Measurements from ENCODE around the gene C10orf105. TPM values are rescaled to one million over a fixed set of nuclear protein-coding genes. Genes with fewer than 3 reads are reported as not detected.
A peak's percentile ranks its signal among the peaks of the same experiment; 100 is the strongest.

The C10orf105 gene
- total and polyA plus RNA-seq, 2 donors (not counting 1 experiment from before 2014, with no cell fraction given) = under 0.01 to 0.14 TPM

DNA sequence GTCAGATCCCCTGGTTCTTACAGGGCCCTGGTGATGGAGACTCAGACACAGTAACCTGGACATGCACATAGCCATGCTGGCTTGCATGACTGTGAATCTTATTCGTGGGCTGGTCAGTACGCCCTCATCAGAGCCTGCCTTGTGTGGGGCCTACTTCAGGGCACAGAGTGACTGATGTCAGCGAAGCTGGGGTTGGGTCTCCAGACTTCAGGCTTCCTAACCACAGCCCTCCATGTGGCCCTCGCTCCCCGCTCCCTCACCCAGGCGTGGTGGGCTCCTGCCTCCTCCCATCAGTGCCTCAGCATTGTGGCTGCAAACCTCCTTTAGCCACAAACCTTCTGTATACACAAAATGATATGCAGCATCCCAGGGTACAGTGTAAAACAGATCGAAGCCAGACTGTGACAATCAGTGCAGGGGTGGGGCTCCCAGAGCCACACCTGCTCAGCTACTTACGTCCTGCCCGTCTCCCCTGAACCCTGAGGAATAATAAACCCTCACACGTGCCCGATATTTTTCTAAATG lies 7.1 kb upstream of the C10orf105 start:
- no peak overlapping the region for H3K4me3 ChIP-seq (replicated peaks in 1 of 4; ENCODE audit: control extremely low read depth in 1 of 4, insufficient read depth in 1 of 4, low read depth in 3 of 4, low read length in 4 of 4)
- no peaks in the 10 kb centered on the region for H3K9me3 ChIP-seq (ENCODE audit: control insufficient read depth, insufficient read depth, low read depth, low read length)
- no peaks in the 10 kb centered on the region for H3K36me3 ChIP-seq (ENCODE audit: control insufficient read depth, insufficient read depth, low read length)
- H3K9ac ChIP-seq (ENCODE audit: insufficient read depth, low read length) = no peak overlapping the region
- H4K20me1 ChIP-seq (ENCODE audit: control insufficient read depth, extremely low read depth, insufficient read depth, low read length) = no peaks in the 10 kb centered on the region
- H3K27ac ChIP-seq (ENCODE audit: insufficient read depth, low read length) = no peak overlapping the region
- peaks cover 3% of the 10 kb centered on the region for H3K27me3 ChIP-seq (ENCODE audit: control insufficient read depth, insufficient read depth, low read length)
- H3K79me2 ChIP-seq (ENCODE audit: control insufficient read depth, insufficient read depth, low read length) = no peaks in the 10 kb centered on the region
- peaks cover 7% of the 10 kb centered on the region for H3K4me1 ChIP-seq (ENCODE audit: control insufficient read depth, extremely low read depth, insufficient read depth, low read length)
- no peak for DNase-seq (ENCODE audit: low read depth in 2 of 2)
- H3K4me2 ChIP-seq (ENCODE audit: extremely low read depth, insufficient read depth, low read length) = no peak overlapping the region
- TF ChIP-seq, protein P1, sequence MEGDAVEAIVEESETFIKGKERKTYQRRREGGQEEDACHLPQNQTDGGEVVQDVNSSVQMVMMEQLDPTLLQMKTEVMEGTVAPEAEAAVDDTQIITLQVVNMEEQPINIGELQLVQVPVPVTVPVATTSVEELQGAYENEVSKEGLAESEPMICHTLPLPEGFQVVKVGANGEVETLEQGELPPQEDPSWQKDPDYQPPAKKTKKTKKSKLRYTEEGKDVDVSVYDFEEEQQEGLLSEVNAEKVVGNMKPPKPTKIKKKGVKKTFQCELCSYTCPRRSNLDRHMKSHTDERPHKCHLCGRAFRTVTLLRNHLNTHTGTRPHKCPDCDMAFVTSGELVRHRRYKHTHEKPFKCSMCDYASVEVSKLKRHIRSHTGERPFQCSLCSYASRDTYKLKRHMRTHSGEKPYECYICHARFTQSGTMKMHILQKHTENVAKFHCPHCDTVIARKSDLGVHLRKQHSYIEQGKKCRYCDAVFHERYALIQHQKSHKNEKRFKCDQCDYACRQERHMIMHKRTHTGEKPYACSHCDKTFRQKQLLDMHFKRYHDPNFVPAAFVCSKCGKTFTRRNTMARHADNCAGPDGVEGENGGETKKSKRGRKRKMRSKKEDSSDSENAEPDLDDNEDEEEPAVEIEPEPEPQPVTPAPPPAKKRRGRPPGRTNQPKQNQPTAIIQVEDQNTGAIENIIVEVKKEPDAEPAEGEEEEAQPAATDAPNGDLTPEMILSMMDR (conservative IDR thresholded peaks at IDR 0.05 in 1 of 2, IDR thresholded peaks at IDR 0.05 in 1 of 2; ENCODE audit: low read depth in 1 of 2, low read length in 2 of 2) = no peak
- TF ChIP-seq EZH2 (IDR thresholded peaks at IDR 0.05; ENCODE audit: low read length, missing control alignments) = no peak
- H2AFZ ChIP-seq (ENCODE audit: low read length) = no peak overlapping the region

DNA sequence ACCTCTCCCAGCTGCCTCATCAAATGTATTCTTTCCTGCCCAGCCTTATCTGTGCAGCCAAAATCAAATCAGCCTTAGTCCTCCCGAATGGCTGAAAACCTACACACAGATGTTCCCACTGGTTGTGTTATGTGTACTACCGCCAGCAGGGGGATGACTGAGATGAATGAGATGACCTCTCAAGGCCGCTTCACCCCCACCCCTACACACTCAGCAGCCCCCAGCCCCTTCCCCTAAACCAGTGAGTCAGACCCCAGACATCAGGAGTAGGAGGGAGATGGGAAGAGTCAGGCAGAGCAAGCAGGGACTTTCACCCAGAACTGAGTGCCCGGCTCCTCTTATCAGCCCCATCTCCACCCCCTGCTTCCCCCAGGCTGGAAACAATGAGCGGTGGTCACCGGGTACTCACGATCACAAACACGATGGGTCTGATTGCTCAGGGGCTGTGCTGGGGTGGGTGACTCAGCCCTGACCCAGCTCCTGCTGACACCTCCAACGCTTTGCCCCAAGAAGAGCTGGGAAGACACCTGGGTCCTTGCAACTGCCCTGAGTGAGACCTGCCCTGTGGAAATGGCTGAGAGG lies 6.5 kb upstream of the C10orf105 start:
- H3K27me3 ChIP-seq (ENCODE audit: control insufficient read depth, insufficient read depth, low read length) = peaks cover 3% of the 10 kb centered on the region
- H4K20me1 ChIP-seq (ENCODE audit: control insufficient read depth, extremely low read depth, insufficient read depth, low read length) = no peaks in the 10 kb centered on the region
- H3K27ac ChIP-seq (ENCODE audit: insufficient read depth, low read length) = no peak overlapping the region
- no peak overlapping the region for H3K4me3 ChIP-seq (replicated peaks in 1 of 4; ENCODE audit: control extremely low read depth in 1 of 4, insufficient read depth in 1 of 4, low read depth in 3 of 4, low read length in 4 of 4)
- DNase-seq (ENCODE audit: low read depth in 2 of 2) = peak; percentile 23 to 67
- H3K9me3 ChIP-seq (ENCODE audit: control insufficient read depth, insufficient read depth, low read depth, low read length) = no peaks in the 10 kb centered on the region
- H3K4me1 ChIP-seq (ENCODE audit: control insufficient read depth, extremely low read depth, insufficient read depth, low read length) = peaks cover 7% of the 10 kb centered on the region
- no peak overlapping the region for H2AFZ ChIP-seq (ENCODE audit: low read length)
- H3K79me2 ChIP-seq (ENCODE audit: control insufficient read depth, insufficient read depth, low read length) = no peaks in the 10 kb centered on the region
- no peak for TF ChIP-seq EZH2 (IDR thresholded peaks at IDR 0.05; ENCODE audit: low read length, missing control alignments)
- TF ChIP-seq, protein P1 (conservative IDR thresholded peaks at IDR 0.05 in 1 of 2, IDR thresholded peaks at IDR 0.05 in 1 of 2; ENCODE audit: low read depth in 1 of 2, low read length in 2 of 2) = peak; percentile 28 to 45
- H3K4me2 ChIP-seq (ENCODE audit: extremely low read depth, insufficient read depth, low read length) = no peak overlapping the region
- H3K9ac ChIP-seq (ENCODE audit: insufficient read depth, low read length) = no peak overlapping the region
- H3K36me3 ChIP-seq (ENCODE audit: control insufficient read depth, insufficient read depth, low read length) = no peaks in the 10 kb centered on the region

DNA sequence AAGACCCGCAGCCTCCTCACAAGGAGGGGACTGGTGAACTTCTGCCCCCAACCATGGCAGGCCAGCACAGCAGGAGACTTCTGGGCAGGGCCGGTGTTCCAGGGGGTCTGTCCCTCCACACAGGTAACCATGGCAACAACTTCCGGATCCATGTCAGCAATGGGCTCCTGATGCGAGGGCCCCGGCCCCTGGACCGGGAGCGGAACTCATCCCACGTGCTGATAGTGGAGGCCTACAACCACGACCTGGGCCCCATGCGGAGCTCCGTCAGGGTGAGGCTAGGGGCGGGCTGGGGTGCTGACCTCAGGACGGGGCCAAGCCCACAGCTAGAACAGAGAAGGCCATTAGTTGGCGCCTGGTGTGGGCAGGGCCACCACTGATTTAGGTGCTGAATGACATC lies 5.7 kb upstream of the C10orf105 start:
- TF ChIP-seq, protein P1 (conservative IDR thresholded peaks at IDR 0.05 in 1 of 2, IDR thresholded peaks at IDR 0.05 in 1 of 2; ENCODE audit: low read depth in 1 of 2, low read length in 2 of 2) = no peak
- TF ChIP-seq EZH2 (IDR thresholded peaks at IDR 0.05; ENCODE audit: low read length, missing control alignments) = no peak
- no peak overlapping the region for H2AFZ ChIP-seq (ENCODE audit: low read length)
- H3K4me2 ChIP-seq (ENCODE audit: extremely low read depth, insufficient read depth, low read length) = no peak overlapping the region
- no peak overlapping the region for H3K9ac ChIP-seq (ENCODE audit: insufficient read depth, low read length)
- H3K9me3 ChIP-seq (ENCODE audit: control insufficient read depth, insufficient read depth, low read depth, low read length) = no peaks in the 10 kb centered on the region
- H3K79me2 ChIP-seq (ENCODE audit: control insufficient read depth, insufficient read depth, low read length) = no peaks in the 10 kb centered on the region
- H3K4me1 ChIP-seq (ENCODE audit: control insufficient read depth, extremely low read depth, insufficient read depth, low read length) = peaks cover 7% of the 10 kb centered on the region
- H3K4me3 ChIP-seq (replicated peaks in 1 of 4; ENCODE audit: control extremely low read depth in 1 of 4, insufficient read depth in 1 of 4, low read depth in 3 of 4, low read length in 4 of 4) = no peak overlapping the region
- no peaks in the 10 kb centered on the region for H4K20me1 ChIP-seq (ENCODE audit: control insufficient read depth, extremely low read depth, insufficient read depth, low read length)
- no peak overlapping the region for H3K27ac ChIP-seq (ENCODE audit: insufficient read depth, low read length)
- H3K36me3 ChIP-seq (ENCODE audit: control insufficient read depth, insufficient read depth, low read length) = no peaks in the 10 kb centered on the region
- H3K27me3 ChIP-seq (ENCODE audit: control insufficient read depth, insufficient read depth, low read length) = peaks cover 3% of the 10 kb centered on the region
- no peak for DNase-seq (ENCODE audit: low read depth in 2 of 2)

Data from fibroblast of lung (primary cell).